Calu3 (cell line): Measurements from ENCODE around the gene PBOV1. TPM values are rescaled to one million over a fixed set of nuclear protein-coding genes. Genes with fewer than 3 reads are reported as not detected.
A peak's percentile ranks its signal among the peaks of the same experiment; 100 is the strongest.

Source experiments
- BruUV-seq: library from RNA; stranded (reverse); fragments of 400-500 nt; replicated peaks from 2 replicates; lab custom pipeline; 2021; lab: Mats Ljungman, UMichigan
- CTCF ChIA-PET: fragments of 300-600 bp; sonication (Branson Sonifier 250); formaldehyde crosslinking; loops from one replicate; lab custom pipeline; 2022; ENCODE audit warnings: antibody characterized with exemption; lab: Charles Lee
- DNase-seq: peaks from one replicate; pipeline ENCODE4 v3.0.0; 2022
- H3K27ac Mint-ChIP-seq: one replicate; pipeline ENCODE4 v1.8.0; 2022; ENCODE audit warnings: mixed read lengths; ENCODE audit not compliant: unreplicated experiment
- H3K27me3 Mint-ChIP-seq: one replicate; pipeline ENCODE4 v1.8.0; 2022; ENCODE audit warnings: mixed read lengths; ENCODE audit not compliant: unreplicated experiment
- H3K36me3 Mint-ChIP-seq: one replicate; pipeline ENCODE4 v1.8.0; 2022; ENCODE audit warnings: mild to moderate bottlenecking, moderate library complexity, mixed read lengths; ENCODE audit not compliant: insufficient read depth, unreplicated experiment
- H3K4me1 Mint-ChIP-seq: one replicate; pipeline ENCODE4 v1.8.0; 2022; ENCODE audit warnings: mild to moderate bottlenecking, low read depth, mixed read lengths; ENCODE audit not compliant: unreplicated experiment
- H3K4me3 Mint-ChIP-seq: one replicate; pipeline ENCODE4 v1.8.0; 2022; ENCODE audit warnings: mild to moderate bottlenecking, low read depth, moderate library complexity, mixed read lengths; ENCODE audit not compliant: unreplicated experiment
- H3K9me3 Mint-ChIP-seq: one replicate; pipeline ENCODE4 v1.8.0; 2022; ENCODE audit warnings: low read depth, mixed read lengths; ENCODE audit not compliant: unreplicated experiment
- intact Hi-C: fragments of 100-400 bp; cut with micrococcal nuclease; formaldehyde crosslinking; loops from one replicate; pipeline ENCODE4 v1.10.0; 2022; ENCODE audit not compliant: unreplicated experiment
- total RNA-seq: library from RNA; stranded (reverse); gene quantifications from 2 replicates; pipeline ENCODE4 v1.2.3, GENCODE V29; 2022
- TF ChIP-seq, protein P1 (sequence below): fragments of 200-600 bp; IDR thresholded peaks from one replicate; pipeline ENCODE4 v1.8.0; 2022; ENCODE audit warnings: antibody characterized with exemption; ENCODE audit not compliant: unreplicated experiment

The PBOV1 gene
- total RNA-seq, 1 experiment from 2014 or later: not detected

DNA sequence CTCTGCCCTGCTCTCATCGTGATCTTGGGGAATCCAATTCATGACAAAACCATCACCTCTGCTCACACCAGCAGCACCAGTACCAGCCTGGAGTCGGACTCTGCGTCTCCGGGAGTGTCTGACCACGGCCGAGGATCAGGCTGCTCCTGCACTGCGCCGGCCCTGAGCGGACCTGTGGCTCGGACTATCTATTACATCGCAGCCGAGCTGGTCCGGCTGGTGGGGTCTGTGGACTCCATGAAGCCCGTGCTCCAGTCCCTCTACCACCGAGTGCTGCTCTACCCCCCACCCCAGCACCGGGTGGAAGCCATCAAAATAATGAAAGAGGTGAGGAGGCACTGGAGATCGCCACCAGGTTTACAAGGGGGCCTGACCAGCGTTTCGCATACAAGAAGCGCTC, 37.2 kb upstream of the PBOV1 start:
- H3K9me3 Mint-ChIP-seq: no peaks in the 10 kb centered on the region
- H3K4me3 Mint-ChIP-seq: no peak overlapping the region
- TF ChIP-seq, protein P1, sequence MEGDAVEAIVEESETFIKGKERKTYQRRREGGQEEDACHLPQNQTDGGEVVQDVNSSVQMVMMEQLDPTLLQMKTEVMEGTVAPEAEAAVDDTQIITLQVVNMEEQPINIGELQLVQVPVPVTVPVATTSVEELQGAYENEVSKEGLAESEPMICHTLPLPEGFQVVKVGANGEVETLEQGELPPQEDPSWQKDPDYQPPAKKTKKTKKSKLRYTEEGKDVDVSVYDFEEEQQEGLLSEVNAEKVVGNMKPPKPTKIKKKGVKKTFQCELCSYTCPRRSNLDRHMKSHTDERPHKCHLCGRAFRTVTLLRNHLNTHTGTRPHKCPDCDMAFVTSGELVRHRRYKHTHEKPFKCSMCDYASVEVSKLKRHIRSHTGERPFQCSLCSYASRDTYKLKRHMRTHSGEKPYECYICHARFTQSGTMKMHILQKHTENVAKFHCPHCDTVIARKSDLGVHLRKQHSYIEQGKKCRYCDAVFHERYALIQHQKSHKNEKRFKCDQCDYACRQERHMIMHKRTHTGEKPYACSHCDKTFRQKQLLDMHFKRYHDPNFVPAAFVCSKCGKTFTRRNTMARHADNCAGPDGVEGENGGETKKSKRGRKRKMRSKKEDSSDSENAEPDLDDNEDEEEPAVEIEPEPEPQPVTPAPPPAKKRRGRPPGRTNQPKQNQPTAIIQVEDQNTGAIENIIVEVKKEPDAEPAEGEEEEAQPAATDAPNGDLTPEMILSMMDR: no peak
- no peak overlapping the region for H3K27ac Mint-ChIP-seq
- CTCF ChIA-PET: no interaction called here
- BruUV-seq: no TSS peak
- no peak for DNase-seq
- no peaks in the 10 kb centered on the region for H3K36me3 Mint-ChIP-seq
- intact Hi-C loops: no loop called here
- H3K27me3 Mint-ChIP-seq: no peaks in the 10 kb centered on the region
- H3K4me1 Mint-ChIP-seq: peaks cover 8% of the 10 kb centered on the region

DNA sequence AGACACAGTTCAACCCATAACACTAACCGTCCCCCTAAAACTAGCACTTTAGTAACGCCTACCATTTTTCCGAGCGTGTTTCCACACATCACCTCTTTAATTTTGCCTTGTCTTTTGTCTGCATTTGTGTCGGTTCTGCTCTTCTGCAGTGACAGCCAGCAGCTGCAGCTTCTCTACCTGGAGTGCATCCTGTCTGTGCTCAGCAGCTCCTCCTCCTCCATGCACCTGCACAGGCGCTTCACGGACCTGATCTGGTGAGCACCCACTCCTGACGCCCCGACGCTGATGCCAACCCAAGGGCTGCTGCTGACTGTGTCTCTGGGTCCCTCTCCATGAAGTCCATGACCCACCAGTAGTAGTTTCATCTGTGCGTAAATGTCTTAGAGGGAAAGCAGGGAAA, 35.4 kb upstream of the PBOV1 start:
- Mint-ChIP-seq H3K4me3 (no peak overlapping the region), H3K27ac (no peak overlapping the region), H3K9me3 (no peaks in the 10 kb centered on the region), H3K4me1 (peaks cover 8% of the 10 kb centered on the region), H3K27me3 (no peaks in the 10 kb centered on the region), H3K36me3 (no peaks in the 10 kb centered on the region)
- no TSS peak for BruUV-seq
- TF ChIP-seq, protein P1: no peak
- CTCF ChIA-PET: no interaction called here
- intact Hi-C loops: no loop called here
- DNase-seq: no peak

DNA sequence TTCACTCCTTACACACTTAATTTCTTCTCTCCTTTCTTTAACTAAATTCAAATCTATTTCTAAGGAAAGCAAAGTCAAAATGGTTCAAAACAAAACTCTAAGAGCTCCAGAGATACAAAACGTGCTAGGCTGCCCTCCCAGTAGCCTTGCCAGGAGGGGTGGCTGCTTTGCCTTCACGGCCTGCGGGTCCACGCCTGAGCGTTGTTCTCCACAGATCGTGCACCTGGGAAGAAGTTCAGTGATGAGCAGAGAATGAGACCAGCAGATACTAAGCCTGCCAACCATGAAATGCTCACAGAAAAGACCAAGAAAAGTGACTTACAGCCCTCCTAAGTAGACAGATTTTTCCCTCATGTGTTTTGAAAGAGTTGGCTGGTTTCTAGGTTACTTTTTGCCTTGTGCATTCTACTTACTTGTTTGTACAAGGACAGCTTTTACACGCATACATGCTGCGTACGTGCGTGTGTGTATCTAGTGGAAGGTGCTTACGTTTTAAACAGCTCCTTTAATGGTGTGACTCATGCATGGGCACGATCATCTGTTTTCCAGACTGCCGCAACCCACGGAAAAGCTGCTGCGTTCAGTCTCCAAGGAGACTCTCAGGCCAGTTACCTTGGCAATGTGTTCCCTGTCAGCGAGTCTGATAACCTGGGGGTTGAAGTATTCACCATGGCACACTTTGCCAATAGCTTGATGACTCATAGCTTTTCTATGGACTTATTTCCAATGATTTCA, 32.4 kb upstream of the PBOV1 start:
- CTCF ChIA-PET: interaction anchor here (1.3 kb wide), 1 partner anchor 19 kb away, joined by 5 read pairs; no protein-coding TSS in a partner anchor
- Mint-ChIP-seq H3K4me3 (no peak overlapping the region), H3K9me3 (no peaks in the 10 kb centered on the region), H3K27ac (no peak overlapping the region), H3K36me3 (no peaks in the 10 kb centered on the region), H3K27me3 (no peaks in the 10 kb centered on the region), H3K4me1 (peaks cover 8% of the 10 kb centered on the region)
- intact Hi-C loops: no loop called here
- no TSS peak for BruUV-seq
- TF ChIP-seq, protein P1: no peak
- peak; percentile 15 for DNase-seq

DNA sequence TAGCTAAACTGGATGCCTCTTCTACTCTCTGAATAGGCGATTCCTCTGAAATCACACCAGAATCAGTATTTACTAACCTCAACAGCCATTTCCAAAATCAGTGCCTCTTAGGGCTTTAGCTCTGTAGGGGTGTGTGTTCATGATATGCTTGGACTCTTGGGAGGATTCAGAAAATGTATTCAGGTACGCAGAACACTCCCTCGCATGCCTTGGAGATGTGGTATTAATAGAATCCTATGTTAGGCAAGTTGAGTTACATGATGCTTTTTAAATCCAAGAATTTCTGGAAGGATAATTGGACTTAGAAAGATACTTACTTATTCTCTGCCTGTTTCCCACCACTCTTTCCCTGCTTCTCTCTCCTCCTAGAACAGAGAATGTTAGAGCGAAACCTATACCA, 31.8 kb upstream of the PBOV1 start:
- CTCF ChIA-PET: interaction anchor here (1.3 kb wide), 1 partner anchor 18 kb away, joined by 5 read pairs; no protein-coding TSS in a partner anchor
- Mint-ChIP-seq H3K9me3 (no peaks in the 10 kb centered on the region), H3K4me1 (peaks cover 8% of the 10 kb centered on the region), H3K27me3 (no peaks in the 10 kb centered on the region), H3K27ac (no peak overlapping the region), H3K36me3 (no peaks in the 10 kb centered on the region), H3K4me3 (no peak overlapping the region)
- intact Hi-C loops: no loop called here
- TF ChIP-seq, protein P1: no peak
- no peak for DNase-seq
- no TSS peak for BruUV-seq
